PC-3 (cell line): ENCODE measurements around the gene TOGARAM2. TPM values are rescaled to one million over a fixed set of nuclear protein-coding genes. Genes with fewer than 3 reads are reported as not detected.

Source experiments
- ATAC-seq: fragments of 200-7000 bp; cut with Tn5 transposase; 2 replicates; pipeline ENCODE4 v1.9.1; 2020; ENCODE audit warnings: mild to moderate bottlenecking, moderate library complexity
- BruUV-seq: library from RNA; stranded (reverse); fragments of 400-500 nt; replicated peaks from 2 replicates; lab custom pipeline; 2021; lab: Mats Ljungman, UMichigan
- CTCF ChIA-PET: fragments of 300-600 bp; sonication (Branson Sonifier 250); formaldehyde crosslinking; loops from one replicate; lab custom pipeline; 2022; ENCODE audit warnings: antibody characterized with exemption; lab: Charles Lee
- POLR2A ChIA-PET: fragments of 300-600 bp; sonication (Branson Sonifier 250); formaldehyde crosslinking; loops from one replicate; lab custom pipeline; 2022; ENCODE audit warnings: antibody characterized with exemption; ENCODE audit not compliant: unreplicated experiment; lab: Charles Lee
- DNase-seq: peaks from one replicate; pipeline ENCODE4 v3.0.0-alpha.2; 2015
- H2AFZ ChIP-seq: fragments of 300-600 bp; sonication (generic); 2 replicates; pipeline ENCODE4 v1.6.0; 2016; ENCODE audit warnings: antibody characterized with exemption, low read length
- H3F3A ChIP-seq: fragments of 300-600 bp; sonication (generic); one replicate; pipeline ENCODE4 v1.6.0; 2017; ENCODE audit warnings: antibody characterized with exemption, low read length, control low read depth, mild to moderate bottlenecking; ENCODE audit not compliant: unreplicated experiment
- H3K27ac ChIP-seq: fragments of 300-600 bp; sonication (generic); 2 replicates; pipeline ENCODE4 v1.5.1; 2016; ENCODE audit warnings: mild to moderate bottlenecking, low read length
- H3K27me3 ChIP-seq: fragments of 300-600 bp; sonication (generic); 2 replicates; pipeline ENCODE4 v1.6.1; 2016; ENCODE audit warnings: low read length, mixed read lengths
- H3K36me3 ChIP-seq: fragments of 300-600 bp; sonication (generic); 2 replicates; pipeline ENCODE4 v1.6.1; 2016; ENCODE audit warnings: low read depth, mixed run types, low read length, mixed read lengths
- H3K4me1 ChIP-seq: fragments of 300-600 bp; sonication (generic); 2 replicates; pipeline ENCODE4 v1.5.1; 2016; ENCODE audit warnings: low read length; ENCODE audit not compliant: insufficient read depth
- H3K4me2 ChIP-seq: fragments of 300-600 bp; sonication (generic); 2 replicates; pipeline ENCODE4 v1.6.0; 2016; ENCODE audit warnings: low read length
- H3K4me3 ChIP-seq: fragments of 300-600 bp; sonication (generic); 2 replicates; pipeline ENCODE4 v1.5.1; 2016; ENCODE audit warnings: mild to moderate bottlenecking, low read length, mixed read lengths
- H3K79me2 ChIP-seq: fragments of 300-600 bp; sonication (generic); 2 replicates; pipeline ENCODE4 v1.6.1; 2017; ENCODE audit warnings: low read length, mixed read lengths
- H3K9ac ChIP-seq: fragments of 300-600 bp; sonication (generic); 2 replicates; pipeline ENCODE4 v1.6.0; 2016; ENCODE audit warnings: mild to moderate bottlenecking, low read length
- H3K9me2 ChIP-seq: fragments of 300-600 bp; sonication (generic); replicated peaks from 2 replicates; pipeline ENCODE4 v1.6.1; 2016; ENCODE audit warnings: mixed run types, low read length, mixed read lengths
- H3K9me3 ChIP-seq: fragments of 300-600 bp; sonication (generic); 2 replicates; pipeline ENCODE4 v1.6.1; 2016; ENCODE audit warnings: low read length, mixed read lengths
- H4K20me1 ChIP-seq: fragments of 300-600 bp; sonication (generic); 2 replicates; pipeline ENCODE4 v1.6.1; 2016; ENCODE audit warnings: low read length, mixed read lengths
- EZH2 ChIP-seq: fragments of 300-600 bp; sonication (generic); IDR thresholded peaks from one replicate; pipeline ENCODE4 v1.6.1; 2017; ENCODE audit warnings: antibody characterized with exemption, mild to moderate bottlenecking, low read length; ENCODE audit not compliant: unreplicated experiment
- EZH2phosphoT487 ChIP-seq: fragments of 300-600 bp; sonication (generic); IDR thresholded peaks from 2 replicates; pipeline ENCODE4 v1.6.1; 2018; ENCODE audit warnings: mild to moderate bottlenecking, antibody characterized with exemption, low read length, borderline replicate concordance
- intact Hi-C: fragments of 100-400 bp; cut with micrococcal nuclease; formaldehyde crosslinking; loops from 2 replicates; pipeline ENCODE4 v1.9.0; 2023
- total RNA-seq: library from RNA; depleted of rRNA; stranded (reverse); fragments of >200 nt; gene quantifications from 2 replicates; pipeline ENCODE4 v1.2.3, GENCODE V29; 2014
- TF ChIP-seq, protein P1 (sequence below): fragments of 300-600 bp; sonication (generic); conservative IDR thresholded peaks from 2 replicates; pipeline ENCODE4 v1.5.1; 2017; ENCODE audit warnings: antibody characterized with exemption, low read depth, mild to moderate bottlenecking, low read length

Gene TOGARAM2
- total RNA-seq, 1 experiment from 2014 or later: not detected

DNA sequence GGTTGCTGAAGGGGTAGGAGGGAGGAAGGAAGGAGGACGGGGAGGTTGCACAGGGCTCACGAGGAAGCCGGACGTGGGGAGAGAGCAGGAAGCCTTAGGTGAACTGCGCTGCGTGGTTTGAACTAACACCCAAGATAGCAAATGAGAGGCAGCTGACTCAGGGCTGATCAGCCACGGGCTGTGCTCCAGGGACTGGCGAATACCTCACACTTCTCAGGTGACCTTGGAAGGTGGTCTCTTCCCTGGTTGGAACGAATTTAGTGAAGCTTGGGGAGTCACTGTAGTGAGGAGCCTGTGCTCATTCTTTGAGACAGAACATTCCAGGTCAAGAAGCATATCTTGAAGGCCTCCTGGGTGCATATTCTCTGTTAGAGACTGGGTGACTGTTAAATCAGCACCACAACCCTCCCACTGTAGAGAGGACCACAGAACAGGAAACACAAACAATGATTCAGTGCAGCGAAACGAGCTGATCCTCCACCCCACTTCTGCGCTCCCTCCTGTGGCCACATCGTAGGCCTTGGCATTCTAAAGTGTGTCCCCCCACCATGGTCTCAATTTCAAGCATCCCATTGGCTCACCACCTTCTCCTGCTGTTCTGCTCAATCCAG is 33.8 kb downstream of the TOGARAM2 start:
- POLR2A ChIA-PET: no interaction called here
- H3K9me2 ChIP-seq: no peaks in the 10 kb centered on the region
- H3K4me2 ChIP-seq: peak overlapping the region; percentile 30
- no TSS peak for BruUV-seq
- H3K4me1 ChIP-seq: peaks cover 15% of the 10 kb centered on the region
- no peak overlapping the region for H3K4me3 ChIP-seq
- peak overlapping the region; percentile 50 for H2AFZ ChIP-seq
- no peak for TF ChIP-seq EZH2
- TF ChIP-seq EZH2phosphoT487: no peak
- TF ChIP-seq, protein P1, sequence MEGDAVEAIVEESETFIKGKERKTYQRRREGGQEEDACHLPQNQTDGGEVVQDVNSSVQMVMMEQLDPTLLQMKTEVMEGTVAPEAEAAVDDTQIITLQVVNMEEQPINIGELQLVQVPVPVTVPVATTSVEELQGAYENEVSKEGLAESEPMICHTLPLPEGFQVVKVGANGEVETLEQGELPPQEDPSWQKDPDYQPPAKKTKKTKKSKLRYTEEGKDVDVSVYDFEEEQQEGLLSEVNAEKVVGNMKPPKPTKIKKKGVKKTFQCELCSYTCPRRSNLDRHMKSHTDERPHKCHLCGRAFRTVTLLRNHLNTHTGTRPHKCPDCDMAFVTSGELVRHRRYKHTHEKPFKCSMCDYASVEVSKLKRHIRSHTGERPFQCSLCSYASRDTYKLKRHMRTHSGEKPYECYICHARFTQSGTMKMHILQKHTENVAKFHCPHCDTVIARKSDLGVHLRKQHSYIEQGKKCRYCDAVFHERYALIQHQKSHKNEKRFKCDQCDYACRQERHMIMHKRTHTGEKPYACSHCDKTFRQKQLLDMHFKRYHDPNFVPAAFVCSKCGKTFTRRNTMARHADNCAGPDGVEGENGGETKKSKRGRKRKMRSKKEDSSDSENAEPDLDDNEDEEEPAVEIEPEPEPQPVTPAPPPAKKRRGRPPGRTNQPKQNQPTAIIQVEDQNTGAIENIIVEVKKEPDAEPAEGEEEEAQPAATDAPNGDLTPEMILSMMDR: peak; percentile 46
- H3K9me3 ChIP-seq: no peaks in the 10 kb centered on the region
- H3F3A ChIP-seq: no peaks in the 10 kb centered on the region
- H3K27me3 ChIP-seq: no peaks in the 10 kb centered on the region
- peak overlapping the region; percentile 23; the same call in 1 of the 2 replicates for H3K27ac ChIP-seq
- no peaks in the 10 kb centered on the region for H4K20me1 ChIP-seq
- DNase-seq (peak; percentile 72), ATAC-seq (peak; percentile 89)
- intact Hi-C loops: no loop called here
- no peaks in the 10 kb centered on the region for H3K79me2 ChIP-seq
- H3K9ac ChIP-seq: no peak overlapping the region
- H3K36me3 ChIP-seq: no peaks in the 10 kb centered on the region
- CTCF ChIA-PET: no interaction called here

DNA sequence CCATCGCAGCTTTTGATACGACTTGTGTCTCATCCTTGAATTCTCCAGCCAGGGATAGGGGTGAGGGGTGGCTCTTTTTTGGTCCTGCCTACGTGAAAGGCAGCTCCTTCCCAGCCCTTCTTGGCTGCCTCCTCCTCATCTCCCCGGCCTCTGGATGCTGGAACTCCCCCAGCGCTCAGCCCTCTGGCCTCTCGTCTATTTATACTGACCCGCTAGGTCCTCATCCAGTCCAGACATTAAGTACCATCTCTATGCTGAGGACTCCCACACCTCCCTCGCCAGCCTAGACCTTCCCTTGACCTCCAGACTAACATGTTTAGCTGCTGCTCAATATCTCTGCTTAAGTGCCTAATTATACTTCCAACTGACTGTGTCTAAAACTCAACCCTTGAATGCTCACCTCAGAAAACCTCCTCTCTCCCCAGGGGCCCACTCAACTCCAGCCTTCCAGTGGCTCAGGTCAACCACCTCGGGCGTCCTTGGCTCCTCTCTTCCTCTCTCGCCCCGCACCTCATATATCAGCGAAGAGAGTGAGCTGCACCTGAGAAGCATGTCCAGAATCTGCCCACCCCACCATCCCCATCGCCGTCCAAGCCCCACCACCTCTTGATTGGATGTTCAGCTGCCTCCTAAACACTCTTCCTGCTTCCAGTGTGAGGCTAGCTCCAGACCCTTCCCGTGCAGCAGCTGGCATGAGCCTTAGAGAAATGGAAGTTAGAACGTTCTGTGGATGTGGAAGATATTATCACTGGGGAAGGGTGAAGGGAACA is 34.8 kb downstream of the TOGARAM2 start:
- no peak overlapping the region for H2AFZ ChIP-seq

More for the DNA sequence above, 34.8 kb downstream of the TOGARAM2 start:
- Histone ChIP-seq H3K27me3 (no peaks in the 10 kb centered on the region), H4K20me1 (no peaks in the 10 kb centered on the region), H3K9me2 (no peaks in the 10 kb centered on the region), H3K79me2 (no peaks in the 10 kb centered on the region), H3K36me3 (no peaks in the 10 kb centered on the region), H3K27ac (no peak overlapping the region), H3K9ac (no peak overlapping the region), H3K4me1 (peaks cover 15% of the 10 kb centered on the region), H3K4me3 (no peak overlapping the region), H3F3A (no peaks in the 10 kb centered on the region), H3K9me3 (no peaks in the 10 kb centered on the region), H3K4me2 (no peak overlapping the region)
- ChIA-PET CTCF (no interaction called here), POLR2A (no interaction called here)
- ATAC-seq: no peak
- TF ChIP-seq, protein P1: no peak
- no peak for TF ChIP-seq EZH2
- no peak for TF ChIP-seq EZH2phosphoT487
- intact Hi-C loops: no loop called here
- DNase-seq: no peak
- no TSS peak for BruUV-seq
